ENCODE data around the gene SPATA20. TPM values are rescaled to one million over a fixed set of nuclear protein-coding genes. Genes with fewer than 3 reads are reported as not detected.

Gene SPATA20
- total and polyA plus RNA-seq, 12 donors = 12.7 to 246 (median 150) TPM

DNA sequence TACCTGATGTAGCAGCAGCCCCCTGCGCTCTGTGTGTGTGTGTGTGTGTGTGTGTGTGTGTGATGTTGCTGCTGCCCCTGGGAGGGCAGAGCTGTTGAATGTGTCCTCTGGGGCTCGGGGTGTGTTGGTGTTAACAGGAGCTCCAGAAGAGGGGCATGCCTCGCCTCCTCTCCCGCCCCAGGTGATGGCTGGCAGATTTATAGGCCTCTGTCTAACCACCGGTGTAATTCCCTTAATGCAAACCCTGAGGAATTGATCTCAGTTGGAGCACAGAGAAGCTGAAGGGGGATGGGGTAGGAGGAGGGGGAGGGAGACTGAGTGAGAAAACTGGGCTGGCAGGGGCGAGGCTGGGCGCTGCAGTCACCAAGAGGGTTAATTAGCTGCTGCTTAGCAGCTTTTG lies 23.6 kb downstream of the SPATA20 start:
- TF ChIP-seq POLR2A (IDR thresholded peaks at IDR 0.05) = no peak
- TF ChIP-seq CTCF (IDR thresholded peaks at IDR 0.05) = no peak
- Histone ChIP-seq H3K36me3 (replicated peaks in 1 of 2) (no peaks in the 10 kb centered on the region), H3K4me3 (no peak overlapping the region), H3K27me3 (no peaks in the 10 kb centered on the region), H3K9me3 (replicated peaks in 1 of 3) (no peaks in the 10 kb centered on the region), H3K4me1 (replicated peaks in 1 of 2) (no peaks in the 10 kb centered on the region), H3K27ac (no peak overlapping the region)
- DNase-seq = no peak
- intact Hi-C loops (cut with DNase I) = no loop called here
- 83 to 100% (median 87%) methylated on average over 2 to 7 of the region's 7 CpGs for WGBS, 4 donors

DNA sequence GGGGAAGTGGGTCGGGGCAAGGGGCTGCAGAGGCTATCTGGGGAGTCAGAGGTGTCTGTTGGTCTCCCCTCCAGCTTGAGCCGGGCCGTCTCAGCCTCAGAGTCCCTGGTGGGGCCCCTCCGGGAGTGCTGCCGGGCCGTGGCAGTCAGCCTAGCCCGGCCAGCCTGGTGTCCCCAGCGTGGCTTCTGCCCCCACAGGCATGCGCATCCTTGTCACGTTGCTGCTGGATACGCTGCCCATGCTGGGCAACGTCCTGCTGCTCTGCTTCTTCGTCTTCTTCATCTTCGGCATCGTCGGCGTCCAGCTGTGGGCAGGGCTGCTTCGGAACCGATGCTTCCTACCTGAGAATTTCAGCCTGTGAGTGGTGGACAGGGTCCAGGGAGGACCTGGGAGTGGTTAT lies 24.7 kb downstream of the SPATA20 start:
- 85 to 90% (median 86%) methylated on average over 12 to 19 of the region's 19 CpGs for WGBS, 4 donors
- Histone ChIP-seq H3K27me3 (no peaks in the 10 kb centered on the region), H3K27ac (no peak overlapping the region), H3K36me3 (replicated peaks in 1 of 2) (no peaks in the 10 kb centered on the region), H3K4me1 (replicated peaks in 1 of 2) (no peaks in the 10 kb centered on the region), H3K4me3 (no peak overlapping the region), H3K9me3 (replicated peaks in 1 of 3) (no peaks in the 10 kb centered on the region)
- DNase-seq = no peak
- intact Hi-C loops (cut with DNase I) = no loop called here
- TF ChIP-seq CTCF (IDR thresholded peaks at IDR 0.05) (no peak), POLR2A (IDR thresholded peaks at IDR 0.05) (no peak)

GRCh38 chr17:50572541-50572940 lies 25.6 kb downstream of the SPATA20 start:
- TF ChIP-seq POLR2A (IDR thresholded peaks at IDR 0.05) (no peak), CTCF (IDR thresholded peaks at IDR 0.05) (no peak)
- Histone ChIP-seq H3K27me3 (no peaks in the 10 kb centered on the region), H3K27ac (no peak overlapping the region), H3K4me1 (replicated peaks in 1 of 2) (no peaks in the 10 kb centered on the region), H3K9me3 (replicated peaks in 1 of 3) (no peaks in the 10 kb centered on the region), H3K4me3 (no peak overlapping the region), H3K36me3 (replicated peaks in 1 of 2) (no peaks in the 10 kb centered on the region)
- DNase-seq = no peak
- 94 to 97% (median 96%) methylated on average over 12 to 20 of the region's 20 CpGs for WGBS, 4 donors
- intact Hi-C loops (cut with DNase I) = no loop called here

DNA sequence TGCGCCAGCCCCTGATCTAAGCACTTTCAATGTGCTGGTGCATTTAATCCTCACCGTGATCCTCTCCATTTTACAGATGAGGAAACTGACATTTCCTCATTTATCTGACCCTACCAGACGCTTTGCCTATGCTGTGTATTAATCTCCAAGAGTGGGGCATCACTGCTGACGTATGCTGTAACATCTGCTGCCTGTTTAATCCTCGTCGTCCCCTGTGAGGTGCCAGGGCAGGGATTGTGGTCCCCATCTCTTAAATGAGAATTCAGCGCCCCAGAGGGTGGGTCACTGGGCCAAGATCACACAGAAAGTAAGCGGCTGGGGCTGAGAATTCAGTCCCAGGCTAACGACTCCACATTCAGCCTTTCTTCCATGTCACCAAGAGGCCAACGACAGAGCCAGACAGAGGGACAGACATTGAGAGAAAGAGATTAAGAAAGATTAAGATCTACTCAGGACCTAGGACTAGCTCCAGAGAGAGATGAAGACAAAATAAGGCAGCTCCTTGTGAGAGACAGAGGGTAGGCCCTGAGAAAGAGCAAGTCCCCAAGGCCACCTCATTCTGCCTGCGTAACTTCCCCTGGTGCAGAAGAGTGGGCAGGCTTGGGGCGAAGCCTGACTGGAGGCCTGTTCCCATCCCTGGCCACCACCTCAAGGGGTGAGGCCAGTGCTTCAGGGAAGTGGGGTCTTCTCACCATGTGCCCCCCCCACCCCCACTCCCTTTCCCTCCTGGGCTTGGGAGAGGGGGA lies 27.1 kb downstream of the SPATA20 start:
- H3K27me3 ChIP-seq = no peaks in the 10 kb centered on the region
- H3K4me3 ChIP-seq = no peak overlapping the region
- H3K36me3 ChIP-seq (replicated peaks in 1 of 2) = no peaks in the 10 kb centered on the region
- intact Hi-C loops (cut with DNase I) = no loop called here
- TF ChIP-seq POLR2A (IDR thresholded peaks at IDR 0.05) = no peak
- TF ChIP-seq CTCF (IDR thresholded peaks at IDR 0.05) = no peak
- H3K4me1 ChIP-seq (replicated peaks in 1 of 2) = no peaks in the 10 kb centered on the region
- H3K9me3 ChIP-seq (replicated peaks in 1 of 3) = no peaks in the 10 kb centered on the region
- H3K27ac ChIP-seq = no peak overlapping the region
- WGBS, 4 donors = 88 to 93% (median 92%) methylated on average over 11 to 12 of the region's 12 CpGs
- DNase-seq = no peak

Measured in adrenal gland (tissue), 12 donors.